ENCODE data around the gene PLPP6. TPM values are rescaled to one million over a fixed set of nuclear protein-coding genes. Genes with fewer than 3 reads are reported as not detected.

Gene PLPP6
- total and polyA plus RNA-seq, 2 of the 8 experiments (the other 6 are each of a cell fraction or from before 2014, with no cell fraction given), result 11.8 to 13.3 TPM

DNA sequence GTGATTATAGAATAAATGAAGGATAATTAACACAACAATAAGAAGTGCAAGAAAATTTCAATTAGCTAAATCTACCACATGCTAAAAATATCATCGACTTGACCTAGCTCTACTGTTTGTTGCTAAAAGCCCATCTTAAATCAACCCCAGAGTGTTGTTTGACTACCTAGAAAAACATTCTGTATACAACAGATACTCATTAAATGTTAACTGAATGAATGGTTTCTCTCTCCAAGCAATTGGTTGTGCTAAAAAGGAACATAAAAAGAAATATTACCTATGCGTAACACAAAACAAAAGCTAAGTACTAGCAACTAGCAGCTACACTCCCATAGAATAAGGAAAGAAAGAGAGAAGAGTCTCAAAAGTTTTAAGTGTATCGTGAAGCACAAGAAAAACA is 5.5 kb upstream of the PLPP6 start:
- no peaks in the 10 kb centered on the region for H3K79me2 ChIP-seq (ENCODE audit: control insufficient read depth in 1 of 2, insufficient read depth in 2 of 2, low read length in 2 of 2)
- H3K56ac ChIP-seq (replicated peaks; ENCODE audit: insufficient read length, low read depth, low read length), result no peak overlapping the region
- TF ChIP-seq TAF7 (optimal IDR thresholded peaks at IDR 0.05; ENCODE audit: borderline replicate concordance, low read depth, low read length), result peak; percentile 89
- no peak for TF ChIP-seq SRF (IDR thresholded peaks at IDR 0.05; ENCODE audit: low read depth, low read length)
- TF ChIP-seq POLR2A (IDR thresholded peaks at IDR 0.05; ENCODE audit: control extremely low read depth in 1 of 2, low read depth in 2 of 2, low read length in 2 of 2), result peak in 1 of 2 experiments; percentile 50; a peak in 2 of 3 replicates
- FAIRE-seq, result no peak
- H3K9ac ChIP-seq (replicated peaks in 1 of 4; ENCODE audit: extremely low read depth in 1 of 4, low read depth in 3 of 4, low read length in 3 of 4), result no peak overlapping the region
- H3K4me3 ChIP-seq (ENCODE audit: extremely low read depth in 1 of 4, insufficient read depth in 2 of 4, low read depth in 3 of 4, low read length in 4 of 4), result no peak overlapping the region
- H2AK5ac ChIP-seq (ENCODE audit: low read depth, low read length), result no peak overlapping the region
- WGBS, 2 experiments (ENCODE audit: extremely low coverage in 1 of 2, insufficient coverage in 1 of 2, insufficient read length in 1 of 2, insufficient replicate concordance in 2 of 2, low coverage in 1 of 2, low lambda C conversion rate in 2 of 2, missing lambda C conversion rate in 1 of 2), result 70% methylated on average over 3 of the region's 3 CpGs; no CpG with 5 or more reads in 1 of the 2 experiments
- H3K27me3 ChIP-seq (replicated peaks in 1 of 4; ENCODE audit: control insufficient read depth in 3 of 4, extremely low read depth in 1 of 4, insufficient read depth in 3 of 4, low read length in 3 of 4), result no peaks in the 10 kb centered on the region
- H3K14ac ChIP-seq (ENCODE audit: insufficient read length), result no peak overlapping the region
- POLR2A ChIA-PET (ENCODE audit: partially characterized antibody), result interaction anchor here (0.6 to 2.1 kb wide), 5 partner anchors 9 to 1221 kb away, joined by 3 to 5 read pairs (median 4); partner anchors contain the start of genes RCL1 and SPATA6L
- no peaks in the 10 kb centered on the region for H3K9me3 ChIP-seq (ENCODE audit: insufficient read depth in 2 of 2, low read depth in 1 of 2, low read length in 1 of 2)
- H3K4ac ChIP-seq (replicated peaks; ENCODE audit: insufficient read length, low read depth, low read length), result no peak overlapping the region
- no peaks in the 10 kb centered on the region for H3K36me3 ChIP-seq (ENCODE audit: control insufficient read depth in 2 of 4, insufficient read depth in 4 of 4, low read length in 3 of 4)
- no peak for DNase-seq (ENCODE audit: low read depth in 1 of 2, low spot score in 2 of 2)
- H3K4me2 ChIP-seq (ENCODE audit: insufficient read depth in 1 of 2, low read depth in 2 of 2, low read length in 2 of 2), result no peak overlapping the region
- H3K4me1 ChIP-seq (replicated peaks in 1 of 4; ENCODE audit: control insufficient read depth in 3 of 4, insufficient read depth in 4 of 4, low read length in 3 of 4), result peaks cover 0 to 4% (median 0%) of the 10 kb centered on the region in 4 experiments; a peak in 1 of 7 replicates
- H2BK20ac ChIP-seq (ENCODE audit: low read length), result no peak overlapping the region
- H2BK12ac ChIP-seq (ENCODE audit: low read depth, low read length), result no peak overlapping the region
- H4K5ac ChIP-seq (ENCODE audit: insufficient read length, low read depth, low read length), result no peak overlapping the region
- no peak overlapping the region for H2BK5ac ChIP-seq (ENCODE audit: low read depth, low read length)
- H3K18ac ChIP-seq (ENCODE audit: extremely low read depth, low read length), result no peak overlapping the region
- H3K23ac ChIP-seq (ENCODE audit: insufficient read length), result no peak overlapping the region
- H4K91ac ChIP-seq (replicated peaks; ENCODE audit: insufficient read length, low read length), result no peak overlapping the region
- H4K8ac ChIP-seq (ENCODE audit: extremely low read depth, insufficient read depth, low read length), result no peak overlapping the region
- no peak overlapping the region for H2BK15ac ChIP-seq (ENCODE audit: low read length)
- no peaks in the 10 kb centered on the region for H4K20me1 ChIP-seq (replicated peaks in 1 of 2; ENCODE audit: control insufficient read depth in 1 of 2, insufficient read depth in 2 of 2, low read length in 2 of 2)
- H2BK120ac ChIP-seq (replicated peaks; ENCODE audit: low read depth, low read length), result no peak overlapping the region
- CTCF ChIA-PET (ENCODE audit: partially characterized antibody), result interaction anchor here (1.0 kb wide), 1 partner anchor 30 kb away, joined by 3 read pairs; no protein-coding TSS in a partner anchor
- H3K27ac ChIP-seq (ENCODE audit: low read depth, low read length), result no peak overlapping the region
- no peaks in the 10 kb centered on the region for H3K23me2 ChIP-seq (ENCODE audit: low read depth, low read length)
- H2AFZ ChIP-seq (ENCODE audit: low read length), result no peak overlapping the region
- H3K79me1 ChIP-seq (ENCODE audit: low read depth, low read length), result no peaks in the 10 kb centered on the region

Measured in H1 (cell line).